Tibial artery (tissue), 4 donors: ENCODE data around the gene MTNR1B.

Experiments used
- DNase-seq, 2 donors: peaks; one replicate each; pipeline ENCODE4 v3.0.0-alpha.2; 2019
- H3K27ac ChIP-seq, 2 donors: fragments of 200-600 bp; sonication (generic) in 1 of 2; 1 replicate in 1 of 2; 2 replicates in 1 of 2; pipeline ENCODE4 v1.5.1; 2018 to 2019; ENCODE audit warnings: mild to moderate bottlenecking in 1 of 2
- H3K27me3 ChIP-seq, 2 donors: fragments of 200-600 bp; sonication (generic) in 1 of 2; one replicate each; pipeline versions ENCODE4 v1.5.1 to v1.6.0; 2016 to 2019
- H3K36me3 ChIP-seq, 3 donors: fragments of 200-600 bp; sonication (generic) in 2 of 3; one replicate each; pipeline ENCODE4 v1.5.1; 2016 to 2019; ENCODE audit warnings: mild to moderate bottlenecking in 2 of 3
- H3K4me1 ChIP-seq, 4 donors: fragments of 200-600 bp; sonication (generic) in 2 of 4; 1 replicate in 3 of 4; 2 replicates in 1 of 4; pipeline ENCODE4 v1.5.1; 2016 to 2019
- H3K4me3 ChIP-seq, 2 donors: fragments of 200-600 bp; sonication (generic) in 1 of 2; 1 replicate in 1 of 2; 2 replicates in 1 of 2; pipeline ENCODE4 v1.5.1; 2018 to 2019; ENCODE audit warnings: mild to moderate bottlenecking in 2 of 2
- H3K9me3 ChIP-seq, 3 donors: fragments of 200-600 bp; sonication (generic) in 1 of 3; one replicate each; pipeline ENCODE4 v1.5.1; 2016 to 2019
- CTCF ChIP-seq, 2 experiments: fragments of 200-600 bp in 1 of 2; fragments of 450-650 bp in 1 of 2; IDR thresholded peaks; one replicate each; pipeline ENCODE4 v1.5.1; 2017 to 2019; ENCODE audit warnings: antibody characterized with exemption in 2 of 2, mild to moderate bottlenecking in 1 of 2, moderate library complexity in 1 of 2
- intact Hi-C: fragments of 100-400 bp; cut with DNase I; formaldehyde crosslinking; loops from one replicate; pipeline ENCODE4 v1.15.0; 2023; ENCODE audit warnings: low total_unique reads

Gene MTNR1B

GRCh38 chr11:93005239-93005638 lies 35.8 kb downstream of the MTNR1B start:
- no peak for DNase-seq
- Histone ChIP-seq H3K27ac (no peak overlapping the region), H3K4me1 (no peaks in the 10 kb centered on the region), H3K4me3 (no peak overlapping the region), H3K36me3 (no peaks in the 10 kb centered on the region), H3K9me3 (peaks cover 0 to 6% (median 0%) of the 10 kb centered on the region in 3 donors), H3K27me3 (no peaks in the 10 kb centered on the region)
- no peak for TF ChIP-seq CTCF (IDR thresholded peaks at IDR 0.05)
- intact Hi-C loops: no loop called here

- intact Hi-C loops: no loop called here
- TF ChIP-seq CTCF (IDR thresholded peaks at IDR 0.05): no peak
- H3K4me3 ChIP-seq: no peak overlapping the region
- no peak overlapping the region for H3K27ac ChIP-seq
- H3K27me3 ChIP-seq: no peaks in the 10 kb centered on the region
- H3K36me3 ChIP-seq: no peaks in the 10 kb centered on the region
- peaks cover 0 to 5% (median 0%) of the 10 kb centered on the region in 3 donors for H3K9me3 ChIP-seq
- H3K4me1 ChIP-seq: no peaks in the 10 kb centered on the region
- DNase-seq: no peak
These were observed 44.2 kb downstream of the MTNR1B start for GRCh38 chr11:93013646-93014045.

- no peak overlapping the region for H3K27ac ChIP-seq
- H3K4me3 ChIP-seq: no peak overlapping the region
- no peaks in the 10 kb centered on the region for H3K36me3 ChIP-seq
- peaks cover 0 to 15% (median 5%) of the 10 kb centered on the region in 4 donors for H3K4me1 ChIP-seq
- no peak for DNase-seq
- H3K27me3 ChIP-seq: no peaks in the 10 kb centered on the region
- intact Hi-C loops: no loop called here
- TF ChIP-seq CTCF (IDR thresholded peaks at IDR 0.05): no peak
- peaks cover 0 to 5% (median 0%) of the 10 kb centered on the region in 3 donors for H3K9me3 ChIP-seq
These were observed 47.1 kb downstream of the MTNR1B start for GRCh38 chr11:93016595-93016994.

GRCh38 chr11:93017821-93018690 lies 48.6 kb downstream of the MTNR1B start:
- intact Hi-C loops: no loop called here
- Histone ChIP-seq H3K27me3 (no peaks in the 10 kb centered on the region), H3K4me3 (no peak overlapping the region), H3K9me3 (peaks cover 0 to 5% (median 0%) of the 10 kb centered on the region in 3 donors), H3K27ac (no peak overlapping the region), H3K36me3 (no peaks in the 10 kb centered on the region), H3K4me1 (peaks cover 0 to 17% (median 5%) of the 10 kb centered on the region in 4 donors)
- DNase-seq: no peak
- TF ChIP-seq CTCF (IDR thresholded peaks at IDR 0.05): no peak

- TF ChIP-seq CTCF (IDR thresholded peaks at IDR 0.05): no peak
- Histone ChIP-seq H3K9me3 (peaks cover 0 to 5% (median 0%) of the 10 kb centered on the region in 3 donors), H3K36me3 (no peaks in the 10 kb centered on the region), H3K4me3 (no peak overlapping the region), H3K27me3 (no peaks in the 10 kb centered on the region), H3K4me1 (peaks cover 0 to 23% (median 5%) of the 10 kb centered on the region in 4 donors), H3K27ac (peak overlapping the region; percentile 10 to 26)
- DNase-seq: no peak
- intact Hi-C loops: no loop called here
These were observed 51.0 kb downstream of the MTNR1B start for GRCh38 chr11:93020248-93021046.
